ENCODE data around the gene ATXN1.

The ATXN1 gene

GRCh38 chr6:16403831-16404230, 357.4 kb downstream of the ATXN1 start:
- Histone ChIP-seq H3K4me3 (ENCODE audit: insufficient read depth, low read length, poor library complexity, severe bottlenecking) (no peak overlapping the region), H3K9me3 (ENCODE audit: insufficient read depth, low read length) (no peaks in the 10 kb centered on the region), H3K27ac (ENCODE audit: low read depth, low read length) (no peak overlapping the region), H3K9ac (ENCODE audit: low read length) (no peak overlapping the region), H3K27me3 (ENCODE audit: low read length) (no peaks in the 10 kb centered on the region), H3K36me3 (ENCODE audit: low read length) (no peaks in the 10 kb centered on the region), H3F3A (ENCODE audit: insufficient read depth) (no peaks in the 10 kb centered on the region), H4K20me1 (ENCODE audit: low read depth, low read length) (no peaks in the 10 kb centered on the region), H3K9me2 (replicated peaks; ENCODE audit: insufficient read depth, low read length) (no peaks in the 10 kb centered on the region), H3K4me2 (ENCODE audit: low read depth, low read length, poor library complexity, severe bottlenecking) (no peak overlapping the region), H3K79me2 (ENCODE audit: insufficient read depth, low read length) (no peaks in the 10 kb centered on the region), H2AFZ (ENCODE audit: low read depth, low read length, severe bottlenecking) (no peak overlapping the region)
- TF ChIP-seq, protein P1, sequence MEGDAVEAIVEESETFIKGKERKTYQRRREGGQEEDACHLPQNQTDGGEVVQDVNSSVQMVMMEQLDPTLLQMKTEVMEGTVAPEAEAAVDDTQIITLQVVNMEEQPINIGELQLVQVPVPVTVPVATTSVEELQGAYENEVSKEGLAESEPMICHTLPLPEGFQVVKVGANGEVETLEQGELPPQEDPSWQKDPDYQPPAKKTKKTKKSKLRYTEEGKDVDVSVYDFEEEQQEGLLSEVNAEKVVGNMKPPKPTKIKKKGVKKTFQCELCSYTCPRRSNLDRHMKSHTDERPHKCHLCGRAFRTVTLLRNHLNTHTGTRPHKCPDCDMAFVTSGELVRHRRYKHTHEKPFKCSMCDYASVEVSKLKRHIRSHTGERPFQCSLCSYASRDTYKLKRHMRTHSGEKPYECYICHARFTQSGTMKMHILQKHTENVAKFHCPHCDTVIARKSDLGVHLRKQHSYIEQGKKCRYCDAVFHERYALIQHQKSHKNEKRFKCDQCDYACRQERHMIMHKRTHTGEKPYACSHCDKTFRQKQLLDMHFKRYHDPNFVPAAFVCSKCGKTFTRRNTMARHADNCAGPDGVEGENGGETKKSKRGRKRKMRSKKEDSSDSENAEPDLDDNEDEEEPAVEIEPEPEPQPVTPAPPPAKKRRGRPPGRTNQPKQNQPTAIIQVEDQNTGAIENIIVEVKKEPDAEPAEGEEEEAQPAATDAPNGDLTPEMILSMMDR (IDR thresholded peaks at IDR 0.05; ENCODE audit: insufficient read depth, low read length, poor library complexity, severe bottlenecking) = no peak
- TF ChIP-seq EZH2phosphoT487 (conservative IDR thresholded peaks at IDR 0.05; ENCODE audit: low read length) = no peak

DNA sequence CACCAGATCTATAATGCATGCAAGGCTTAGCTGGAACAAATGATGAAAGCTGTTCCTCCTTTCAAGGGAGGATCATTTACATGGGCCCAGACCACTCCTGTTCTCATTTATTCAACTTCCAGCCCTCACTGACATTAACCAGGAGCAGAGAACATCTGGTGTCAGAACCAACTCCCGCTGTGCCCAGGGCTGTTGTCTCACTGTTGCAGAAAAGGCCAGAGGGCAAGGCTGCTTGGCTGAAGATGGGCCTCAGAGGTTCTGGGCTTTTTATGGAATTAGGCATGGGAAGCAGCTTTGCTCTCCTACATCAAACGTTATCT, 358.7 kb downstream of the ATXN1 start:
- H3K9ac ChIP-seq (ENCODE audit: low read length) = no peak overlapping the region
- H3K9me3 ChIP-seq (ENCODE audit: insufficient read depth, low read length) = no peaks in the 10 kb centered on the region
- no peaks in the 10 kb centered on the region for H4K20me1 ChIP-seq (ENCODE audit: low read depth, low read length)
- no peak overlapping the region for H2AFZ ChIP-seq (ENCODE audit: low read depth, low read length, severe bottlenecking)
- no peaks in the 10 kb centered on the region for H3K79me2 ChIP-seq (ENCODE audit: insufficient read depth, low read length)
- H3F3A ChIP-seq (ENCODE audit: insufficient read depth) = no peaks in the 10 kb centered on the region
- H3K27ac ChIP-seq (ENCODE audit: low read depth, low read length) = no peak overlapping the region
- no peaks in the 10 kb centered on the region for H3K9me2 ChIP-seq (replicated peaks; ENCODE audit: insufficient read depth, low read length)
- no peaks in the 10 kb centered on the region for H3K27me3 ChIP-seq (ENCODE audit: low read length)
- no peak overlapping the region for H3K4me3 ChIP-seq (ENCODE audit: insufficient read depth, low read length, poor library complexity, severe bottlenecking)
- TF ChIP-seq EZH2phosphoT487 (conservative IDR thresholded peaks at IDR 0.05; ENCODE audit: low read length) = no peak
- TF ChIP-seq, protein P1 (IDR thresholded peaks at IDR 0.05; ENCODE audit: insufficient read depth, low read length, poor library complexity, severe bottlenecking) = no peak
- H3K4me2 ChIP-seq (ENCODE audit: low read depth, low read length, poor library complexity, severe bottlenecking) = no peak overlapping the region
- H3K36me3 ChIP-seq (ENCODE audit: low read length) = no peaks in the 10 kb centered on the region

- TF ChIP-seq, protein P1 (IDR thresholded peaks at IDR 0.05; ENCODE audit: insufficient read depth, low read length, poor library complexity, severe bottlenecking) = no peak
- TF ChIP-seq EZH2phosphoT487 (conservative IDR thresholded peaks at IDR 0.05; ENCODE audit: low read length) = no peak
- Histone ChIP-seq H3F3A (ENCODE audit: insufficient read depth) (no peaks in the 10 kb centered on the region), H3K4me3 (ENCODE audit: insufficient read depth, low read length, poor library complexity, severe bottlenecking) (no peak overlapping the region), H2AFZ (ENCODE audit: low read depth, low read length, severe bottlenecking) (no peak overlapping the region), H3K9ac (ENCODE audit: low read length) (no peak overlapping the region), H3K27me3 (ENCODE audit: low read length) (no peaks in the 10 kb centered on the region), H3K36me3 (ENCODE audit: low read length) (no peaks in the 10 kb centered on the region), H3K9me3 (ENCODE audit: insufficient read depth, low read length) (no peaks in the 10 kb centered on the region), H3K9me2 (replicated peaks; ENCODE audit: insufficient read depth, low read length) (no peaks in the 10 kb centered on the region), H3K27ac (ENCODE audit: low read depth, low read length) (no peak overlapping the region), H4K20me1 (ENCODE audit: low read depth, low read length) (no peaks in the 10 kb centered on the region), H3K79me2 (ENCODE audit: insufficient read depth, low read length) (no peaks in the 10 kb centered on the region), H3K4me2 (ENCODE audit: low read depth, low read length, poor library complexity, severe bottlenecking) (no peak overlapping the region)
Observed at GRCh38 chr6:16400248-16400760, 361.0 kb downstream of the ATXN1 start.
